Activated CD4-positive, alpha-beta T cell treated with anti-CD3 and anti-CD28 coated beads, Interleukin-2, amount 10 ng/mL, durations not matched to agents 7 days and 5 days (primary cell): ENCODE results near the gene GSE1. TPM values are rescaled to one million over a fixed set of nuclear protein-coding genes. Genes with fewer than 3 reads are reported as not detected.

Experiments
- CTCF ChIA-PET: fragments of 350-600 bp; sonication (Branson Sonifier 250); formaldehyde crosslinking; loops from one replicate; lab custom pipeline; 2021; ENCODE audit warnings: antibody characterized with exemption; lab: Charles Lee
- POLR2A ChIA-PET: fragments of 350-600 bp; sonication (Branson Sonifier 250); formaldehyde crosslinking; loops from one replicate; lab custom pipeline; 2021; ENCODE audit warnings: antibody characterized with exemption; lab: Charles Lee
- DNase-seq: peaks from one replicate; pipeline ENCODE4 v3.0.0-alpha.2; 2020
- H3K27ac Mint-ChIP-seq: one replicate; pipeline ENCODE4 v1.8.0; 2021; ENCODE audit warnings: mild to moderate bottlenecking, moderate library complexity, mixed read lengths
- H3K27me3 Mint-ChIP-seq: one replicate; pipeline ENCODE4 v1.8.0; 2021; ENCODE audit warnings: mixed read lengths
- H3K36me3 Mint-ChIP-seq: one replicate; pipeline ENCODE4 v1.8.0; 2021; ENCODE audit warnings: low read depth, mixed read lengths
- H3K4me1 Mint-ChIP-seq: one replicate; pipeline ENCODE4 v1.8.0; 2021; ENCODE audit warnings: mixed read lengths
- H3K4me3 Mint-ChIP-seq: one replicate; pipeline ENCODE4 v1.8.0; 2021; ENCODE audit warnings: mild to moderate bottlenecking, moderate library complexity, mixed read lengths
- H3K9me3 Mint-ChIP-seq: one replicate; pipeline ENCODE4 v1.8.0; 2021; ENCODE audit warnings: mixed read lengths
- total RNA-seq, 2 experiments: library from RNA; stranded (reverse); gene quantifications; one replicate each; pipeline ENCODE4 v1.2.3, GENCODE V29; 2021

Gene GSE1
- total RNA-seq, 2 experiments from 2014 or later, result 25.7 to 27.3 TPM

- no peaks in the 10 kb centered on the region for H3K27me3 Mint-ChIP-seq
- peaks cover 36% of the 10 kb centered on the region for H3K36me3 Mint-ChIP-seq
- CTCF ChIA-PET, result interaction anchor here (1.6 kb wide), 1 partner anchor 15 kb away, joined by 5 read pairs; the partner anchor contains the start of gene GINS2
- peaks cover 2% of the 10 kb centered on the region for H3K4me1 Mint-ChIP-seq
- H3K27ac Mint-ChIP-seq, result no peak overlapping the region
- POLR2A ChIA-PET, result no interaction called here
- H3K9me3 Mint-ChIP-seq, result no peaks in the 10 kb centered on the region
- no peak for DNase-seq
- H3K4me3 Mint-ChIP-seq, result no peak overlapping the region
These were observed 61.7 kb downstream of the GSE1 start for GRCh38 chr16:85674828-85675227.

GRCh38 chr16:85675251-85675874, 62.2 kb downstream of the GSE1 start:
- Mint-ChIP-seq H3K27ac (no peak overlapping the region), H3K27me3 (no peaks in the 10 kb centered on the region), H3K4me1 (peaks cover 6% of the 10 kb centered on the region), H3K9me3 (no peaks in the 10 kb centered on the region), H3K36me3 (peaks cover 33% of the 10 kb centered on the region), H3K4me3 (no peak overlapping the region)
- ChIA-PET CTCF (interaction anchor here (1.2 to 2.0 kb wide), 3 partner anchors 14 to 59 kb away, joined by 3 to 5 read pairs (median 4); partner anchors contain the start of gene GINS2), POLR2A (no interaction called here)
- no peak for DNase-seq

- peaks cover 37% of the 10 kb centered on the region for H3K36me3 Mint-ChIP-seq
- POLR2A ChIA-PET, result no interaction called here
- H3K27ac Mint-ChIP-seq, result no peak overlapping the region
- no peak for DNase-seq
- H3K27me3 Mint-ChIP-seq, result no peaks in the 10 kb centered on the region
- peaks cover 14% of the 10 kb centered on the region for H3K4me1 Mint-ChIP-seq
- no peak overlapping the region for H3K4me3 Mint-ChIP-seq
- CTCF ChIA-PET, result interaction anchor here (0.6 to 2.0 kb wide), 3 partner anchors 13 to 550 kb away, joined by 3 to 4 read pairs (median 3); no protein-coding TSS in a partner anchor
- no peaks in the 10 kb centered on the region for H3K9me3 Mint-ChIP-seq
These were observed 63.3 kb downstream of the GSE1 start for GRCh38 chr16:85676466-85676865.

- no peak for DNase-seq
- no peaks in the 10 kb centered on the region for H3K27me3 Mint-ChIP-seq
- no peaks in the 10 kb centered on the region for H3K9me3 Mint-ChIP-seq
- ChIA-PET POLR2A (no interaction called here), CTCF (interaction anchor here (1.0 to 2.0 kb wide), 2 partner anchors 12 to 98 kb away, joined by 3 to 4 read pairs; no protein-coding TSS in a partner anchor)
- H3K27ac Mint-ChIP-seq, result no peak overlapping the region
- no peak overlapping the region for H3K4me3 Mint-ChIP-seq
- peaks cover 35% of the 10 kb centered on the region for H3K36me3 Mint-ChIP-seq
- peaks cover 14% of the 10 kb centered on the region for H3K4me1 Mint-ChIP-seq
These were observed 64.4 kb downstream of the GSE1 start for GRCh38 chr16:85677383-85677967.

- Mint-ChIP-seq H3K36me3 (peaks cover 30% of the 10 kb centered on the region), H3K4me1 (peaks cover 16% of the 10 kb centered on the region), H3K27ac (no peak overlapping the region), H3K4me3 (no peak overlapping the region), H3K9me3 (no peaks in the 10 kb centered on the region), H3K27me3 (no peaks in the 10 kb centered on the region)
- ChIA-PET POLR2A (no interaction called here), CTCF (interaction anchor here (1.0 kb wide), 1 partner anchor 97 kb away, joined by 3 read pairs; no protein-coding TSS in a partner anchor)
- DNase-seq, result no peak
These were observed 64.9 kb downstream of the GSE1 start for GRCh38 chr16:85678016-85678415.

GRCh38 chr16:85678821-85679220, 65.7 kb downstream of the GSE1 start:
- DNase-seq, result no peak
- POLR2A ChIA-PET, result no interaction called here
- no peak overlapping the region for H3K4me3 Mint-ChIP-seq
- no peaks in the 10 kb centered on the region for H3K9me3 Mint-ChIP-seq
- CTCF ChIA-PET, result no interaction called here
- H3K36me3 Mint-ChIP-seq, result peaks cover 30% of the 10 kb centered on the region
- peaks cover 22% of the 10 kb centered on the region for H3K4me1 Mint-ChIP-seq
- H3K27ac Mint-ChIP-seq, result no peak overlapping the region
- H3K27me3 Mint-ChIP-seq, result no peaks in the 10 kb centered on the region

- no peak overlapping the region for H3K4me3 Mint-ChIP-seq
- peaks cover 25% of the 10 kb centered on the region for H3K36me3 Mint-ChIP-seq
- CTCF ChIA-PET, result interaction anchor here (1.4 kb wide), 1 partner anchor 11 kb away, joined by 3 read pairs; no protein-coding TSS in a partner anchor
These were observed 66.7 kb downstream of the GSE1 start for GRCh38 chr16:85679870-85680269.

GRCh38 chr16:85680352-85680944, 67.3 kb downstream of the GSE1 start:
- H3K27ac Mint-ChIP-seq, result peak overlapping the region; percentile 31
- no peak overlapping the region for H3K4me3 Mint-ChIP-seq
- peaks cover 20% of the 10 kb centered on the region for H3K36me3 Mint-ChIP-seq
- DNase-seq, result no peak
- ChIA-PET POLR2A (no interaction called here), CTCF (interaction anchor here (1.3 to 1.4 kb wide), 2 partner anchors 9 to 10 kb away, joined by 3 to 5 read pairs; no protein-coding TSS in a partner anchor)
- no peaks in the 10 kb centered on the region for H3K9me3 Mint-ChIP-seq
- H3K4me1 Mint-ChIP-seq, result peaks cover 26% of the 10 kb centered on the region
- H3K27me3 Mint-ChIP-seq, result no peaks in the 10 kb centered on the region

More at GRCh38 chr16:85679870-85680269, 66.7 kb downstream of the GSE1 start:
- DNase-seq, result no peak
- Mint-ChIP-seq H3K9me3 (no peaks in the 10 kb centered on the region), H3K27me3 (no peaks in the 10 kb centered on the region), H3K4me1 (peaks cover 24% of the 10 kb centered on the region), H3K27ac (peak overlapping the region; percentile 31)
- POLR2A ChIA-PET, result no interaction called here

GRCh38 chr16:85681255-85681654, 68.1 kb downstream of the GSE1 start:
- H3K4me1 Mint-ChIP-seq, result peaks cover 29% of the 10 kb centered on the region
- CTCF ChIA-PET, result interaction anchor here (1.3 kb wide), 1 partner anchor 8 kb away, joined by 5 read pairs; no protein-coding TSS in a partner anchor
- POLR2A ChIA-PET, result no interaction called here

GRCh38 chr16:85682516-85682915, 69.4 kb downstream of the GSE1 start:
- CTCF ChIA-PET, result interaction anchor here (0.6 to 0.7 kb wide), 2 partner anchors 40 to 141 kb away, joined by 3 to 4 read pairs; no protein-coding TSS in a partner anchor
- H3K27ac Mint-ChIP-seq, result no peak overlapping the region
- peaks cover 40% of the 10 kb centered on the region for H3K4me1 Mint-ChIP-seq
- DNase-seq, result no peak
- POLR2A ChIA-PET, result no interaction called here
- peaks cover 24% of the 10 kb centered on the region for H3K36me3 Mint-ChIP-seq
- no peaks in the 10 kb centered on the region for H3K9me3 Mint-ChIP-seq
- no peak overlapping the region for H3K4me3 Mint-ChIP-seq
- H3K27me3 Mint-ChIP-seq, result no peaks in the 10 kb centered on the region

More at GRCh38 chr16:85681255-85681654, 68.1 kb downstream of the GSE1 start:
- no peak overlapping the region for H3K27ac Mint-ChIP-seq
- H3K9me3 Mint-ChIP-seq, result no peaks in the 10 kb centered on the region
- no peaks in the 10 kb centered on the region for H3K27me3 Mint-ChIP-seq
- no peak for DNase-seq
- H3K4me3 Mint-ChIP-seq, result no peak overlapping the region
- peaks cover 19% of the 10 kb centered on the region for H3K36me3 Mint-ChIP-seq

- no peak overlapping the region for H3K4me3 Mint-ChIP-seq
- no peak for DNase-seq
- peak overlapping the region; percentile 1 for H3K27ac Mint-ChIP-seq
- H3K36me3 Mint-ChIP-seq, result peaks cover 24% of the 10 kb centered on the region
- H3K27me3 Mint-ChIP-seq, result no peaks in the 10 kb centered on the region
- CTCF ChIA-PET, result no interaction called here
- H3K9me3 Mint-ChIP-seq, result no peaks in the 10 kb centered on the region
- POLR2A ChIA-PET, result interaction anchor here (0.6 kb wide), 1 partner anchor 74 kb away, joined by 3 read pairs; no protein-coding TSS in a partner anchor
- peaks cover 46% of the 10 kb centered on the region for H3K4me1 Mint-ChIP-seq
These were observed 70.2 kb downstream of the GSE1 start for GRCh38 chr16:85683363-85683762.

GRCh38 chr16:85685251-85685650, 72.1 kb downstream of the GSE1 start:
- ChIA-PET CTCF (interaction anchor here (1.0 kb wide), 1 partner anchor 12 kb away, joined by 5 read pairs; no protein-coding TSS in a partner anchor), POLR2A (no interaction called here)
- Mint-ChIP-seq H3K27ac (no peak overlapping the region), H3K4me3 (no peak overlapping the region), H3K27me3 (no peaks in the 10 kb centered on the region), H3K4me1 (peaks cover 42% of the 10 kb centered on the region), H3K36me3 (peaks cover 24% of the 10 kb centered on the region), H3K9me3 (no peaks in the 10 kb centered on the region)
- DNase-seq, result no peak
